ENCODE measurements around the gene NRAS.

GRCh38 chr1:114758256-114758832, 41.8 kb upstream of the NRAS start:
- TF ChIP-seq CTCF (conservative IDR thresholded peaks at IDR 0.05 in 1 of 2, IDR thresholded peaks at IDR 0.05 in 1 of 2; ENCODE audit: low read depth in 1 of 2, low read length in 2 of 2) (no peak), EZH2 (IDR thresholded peaks at IDR 0.05; ENCODE audit: low read length, missing control alignments) (no peak)
